ENCODE measurements around the gene ROR1.

ROR1 gene

DNA sequence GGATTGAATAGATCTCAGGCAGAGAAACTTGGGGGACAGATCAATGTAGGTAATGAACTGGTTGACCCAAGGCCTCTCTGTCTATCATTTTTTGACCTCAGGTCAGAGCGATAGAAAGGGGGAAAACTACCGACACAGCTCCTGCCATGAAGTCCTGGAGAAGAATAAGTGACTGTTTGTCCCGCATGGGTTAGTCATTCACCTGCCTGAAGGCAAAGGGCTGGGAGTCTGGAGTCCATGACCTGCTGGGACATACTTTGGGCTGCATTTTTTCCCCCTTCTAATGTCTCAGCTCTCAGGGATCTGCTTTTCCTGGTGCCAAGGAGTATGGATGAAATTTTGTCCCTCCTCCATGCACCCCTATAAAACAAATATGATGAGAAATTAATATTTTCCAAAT lies 1.6 kb upstream of the ROR1 start:
- TF ChIP-seq, protein P1, sequence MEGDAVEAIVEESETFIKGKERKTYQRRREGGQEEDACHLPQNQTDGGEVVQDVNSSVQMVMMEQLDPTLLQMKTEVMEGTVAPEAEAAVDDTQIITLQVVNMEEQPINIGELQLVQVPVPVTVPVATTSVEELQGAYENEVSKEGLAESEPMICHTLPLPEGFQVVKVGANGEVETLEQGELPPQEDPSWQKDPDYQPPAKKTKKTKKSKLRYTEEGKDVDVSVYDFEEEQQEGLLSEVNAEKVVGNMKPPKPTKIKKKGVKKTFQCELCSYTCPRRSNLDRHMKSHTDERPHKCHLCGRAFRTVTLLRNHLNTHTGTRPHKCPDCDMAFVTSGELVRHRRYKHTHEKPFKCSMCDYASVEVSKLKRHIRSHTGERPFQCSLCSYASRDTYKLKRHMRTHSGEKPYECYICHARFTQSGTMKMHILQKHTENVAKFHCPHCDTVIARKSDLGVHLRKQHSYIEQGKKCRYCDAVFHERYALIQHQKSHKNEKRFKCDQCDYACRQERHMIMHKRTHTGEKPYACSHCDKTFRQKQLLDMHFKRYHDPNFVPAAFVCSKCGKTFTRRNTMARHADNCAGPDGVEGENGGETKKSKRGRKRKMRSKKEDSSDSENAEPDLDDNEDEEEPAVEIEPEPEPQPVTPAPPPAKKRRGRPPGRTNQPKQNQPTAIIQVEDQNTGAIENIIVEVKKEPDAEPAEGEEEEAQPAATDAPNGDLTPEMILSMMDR (IDR thresholded peaks at IDR 0.05; ENCODE audit: control extremely low read depth, extremely low read depth, low read depth, missing control alignments), result no peak
- DNase-seq (ENCODE audit: extremely low spot score), result no peak
- ChIA-PET POLR2A (no interaction called here), CTCF (no interaction called here)

DNA sequence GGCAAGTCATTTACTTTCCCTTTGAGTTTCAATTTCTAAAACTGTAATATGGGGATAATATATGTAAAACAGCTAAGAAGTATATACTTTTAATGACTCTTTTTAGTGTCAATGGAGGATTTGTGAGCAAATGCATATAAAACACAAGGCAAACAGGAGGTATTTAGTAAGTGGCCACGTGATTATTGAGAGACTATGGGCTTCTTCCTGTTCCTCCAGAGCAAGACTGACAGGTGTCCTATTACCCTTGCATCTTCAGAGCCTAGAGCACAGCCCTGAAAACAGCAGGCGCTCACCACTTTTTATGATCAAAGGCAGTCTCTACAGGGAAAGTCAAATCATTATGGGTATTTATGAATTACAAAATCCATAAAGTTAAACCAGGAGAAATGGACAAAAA lies 941 bp upstream of the ROR1 start:
- TF ChIP-seq, protein P1 (IDR thresholded peaks at IDR 0.05; ENCODE audit: control extremely low read depth, extremely low read depth, low read depth, missing control alignments), result no peak
- ChIA-PET POLR2A (no interaction called here), CTCF (interaction anchor here (1.1 to 1.4 kb wide), 2 partner anchors 9 to 361 kb away, joined by 3 read pairs; no protein-coding TSS in a partner anchor)
- no peak for DNase-seq (ENCODE audit: extremely low spot score)

DNA sequence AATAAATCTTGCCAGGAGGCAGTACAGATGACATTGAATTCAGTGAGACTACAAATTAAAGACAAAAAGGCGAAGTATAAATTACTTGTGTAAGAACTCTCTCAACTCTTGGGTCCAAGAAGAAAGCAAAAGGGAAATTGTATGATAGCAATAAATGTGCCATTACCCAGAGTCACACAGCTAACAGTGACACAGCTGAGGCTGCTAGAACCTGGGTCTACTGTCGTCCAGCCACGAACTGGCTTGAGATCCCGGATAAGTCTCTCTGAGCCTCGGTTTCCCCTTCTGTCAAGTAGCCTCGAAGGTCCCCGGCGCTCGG lies 362 bp upstream of the ROR1 start:
- CTCF ChIA-PET, result interaction anchor here (1.0 to 1.4 kb wide), 3 partner anchors 9 to 360 kb away, joined by 3 read pairs; no protein-coding TSS in a partner anchor
- no peak for DNase-seq (ENCODE audit: extremely low spot score)
- POLR2A ChIA-PET, result no interaction called here
- TF ChIP-seq, protein P1 (IDR thresholded peaks at IDR 0.05; ENCODE audit: control extremely low read depth, extremely low read depth, low read depth, missing control alignments), result no peak

DNA sequence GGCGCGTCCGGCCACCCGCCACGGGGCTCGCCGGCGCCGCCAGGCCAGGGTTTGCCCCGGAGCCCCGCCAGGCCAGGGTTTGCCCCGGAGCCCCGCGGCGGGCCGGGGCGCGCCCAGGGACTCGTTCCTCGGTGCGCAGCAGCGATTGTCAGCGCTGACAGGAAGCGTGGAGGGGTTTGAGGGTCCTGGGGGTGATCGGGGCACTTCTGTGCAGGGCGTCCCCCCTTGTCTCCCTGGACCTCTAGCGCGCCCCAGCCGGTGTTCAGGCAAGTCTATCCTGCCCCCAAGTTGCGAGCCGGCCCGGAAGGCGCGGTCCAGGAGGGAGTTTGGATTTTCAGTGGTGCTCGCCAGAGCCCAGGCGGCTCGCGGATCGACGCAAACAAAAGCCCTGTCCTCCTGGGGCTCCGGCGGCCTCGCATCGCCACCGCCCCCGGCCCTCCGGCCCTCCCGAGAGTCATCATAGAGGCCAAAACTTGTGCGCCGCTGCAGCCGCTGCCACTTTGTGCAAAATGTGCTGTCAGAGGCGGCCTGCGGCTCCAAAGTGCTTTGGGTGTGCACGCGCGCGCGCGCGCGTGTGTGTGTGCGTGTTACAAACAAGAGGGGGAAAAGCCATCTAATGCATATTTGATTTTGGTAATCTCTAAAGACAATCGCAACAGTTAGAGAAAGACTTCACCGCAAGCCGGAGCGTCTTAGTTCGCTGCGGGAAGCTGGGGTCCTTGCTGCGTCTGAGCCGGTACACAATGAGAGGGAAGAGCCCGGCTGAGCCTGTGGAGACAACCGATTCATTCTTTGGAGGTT lies 1.0 kb downstream of the ROR1 start:
- ChIA-PET CTCF (interaction anchor here (1.2 kb wide), 1 partner anchor 12 kb away, joined by 4 read pairs; no protein-coding TSS in a partner anchor), POLR2A (no interaction called here)
- peak; percentile 23 for DNase-seq (ENCODE audit: extremely low spot score)
- TF ChIP-seq, protein P1 (IDR thresholded peaks at IDR 0.05; ENCODE audit: control extremely low read depth, extremely low read depth, low read depth, missing control alignments), result no peak

DNA sequence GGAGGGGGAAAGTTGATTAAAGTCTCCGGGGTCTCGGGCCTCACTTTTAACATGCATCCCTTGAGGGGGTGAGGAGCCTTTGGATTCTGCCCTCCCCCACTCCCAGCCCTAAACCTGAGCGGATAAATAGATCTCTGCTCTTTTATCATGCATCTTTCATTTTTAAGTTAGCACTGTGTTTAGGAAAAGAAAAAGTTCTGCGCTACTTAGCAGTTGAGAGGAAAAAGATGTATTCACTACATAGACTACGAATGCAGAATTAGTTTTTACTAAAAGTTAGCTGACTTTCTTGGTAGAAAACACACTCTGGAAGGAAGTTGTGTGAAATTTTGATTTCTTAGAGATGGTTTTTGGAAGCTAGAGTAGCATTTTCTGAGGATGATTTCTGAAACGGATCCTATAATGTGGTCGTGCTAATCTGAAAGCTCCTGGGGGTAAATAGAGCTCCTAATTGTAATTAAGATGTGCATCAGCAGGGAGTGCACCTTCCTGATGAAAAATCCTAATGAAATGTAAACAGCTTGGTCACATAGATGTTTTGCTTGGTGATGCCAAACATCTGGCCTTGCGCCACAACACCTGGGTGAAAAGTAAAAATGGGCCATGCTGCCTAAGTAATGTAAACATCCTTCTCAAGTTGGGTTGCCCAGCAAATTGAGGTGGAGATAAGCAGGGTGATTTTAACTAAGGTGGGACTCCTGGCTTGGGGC lies 1.8 kb downstream of the ROR1 start:
- no peak for DNase-seq (ENCODE audit: extremely low spot score)
- CTCF ChIA-PET, result interaction anchor here (1.2 kb wide), 1 partner anchor 12 kb away, joined by 4 read pairs; no protein-coding TSS in a partner anchor
- TF ChIP-seq, protein P1 (IDR thresholded peaks at IDR 0.05; ENCODE audit: control extremely low read depth, extremely low read depth, low read depth, missing control alignments), result no peak
- POLR2A ChIA-PET, result no interaction called here

DNA sequence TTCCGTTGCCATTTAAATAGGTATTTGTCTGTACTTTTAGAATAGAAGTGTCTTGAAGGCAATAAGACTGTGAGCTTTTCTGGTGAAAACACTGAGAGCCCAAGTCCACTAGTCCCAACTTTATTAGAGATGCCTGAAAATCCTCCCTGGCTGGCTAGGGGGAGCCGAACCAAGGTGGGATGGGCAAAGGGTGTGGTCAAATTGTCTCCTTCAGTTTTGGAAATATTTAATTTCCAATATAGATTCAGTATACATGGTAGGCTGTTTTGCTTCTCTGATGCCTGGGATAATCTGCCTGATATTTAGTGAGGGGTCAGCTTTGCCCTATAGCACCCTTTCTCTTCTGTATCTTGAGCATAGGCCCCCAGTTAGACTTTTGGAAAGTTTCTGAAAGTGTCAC lies 3.5 kb downstream of the ROR1 start:
- ChIA-PET POLR2A (no interaction called here), CTCF (no interaction called here)
- TF ChIP-seq, protein P1 (IDR thresholded peaks at IDR 0.05; ENCODE audit: control extremely low read depth, extremely low read depth, low read depth, missing control alignments), result no peak
- DNase-seq (ENCODE audit: extremely low spot score), result no peak

All from GM10248 (cell line).